Esophagus muscularis mucosa (tissue), 4 donors: ENCODE results near the gene PRXL2C.

Source experiments
- CTCF ChIP-seq, 3 experiments: fragments of 200-600 bp in 2 of 3; fragments of 450-650 bp in 1 of 3; sonication (generic) in 2 of 3; IDR thresholded peaks; one replicate each; pipeline ENCODE4 v1.5.1; 2017 to 2019; ENCODE audit warnings: antibody characterized with exemption in 3 of 3, mild to moderate bottlenecking in 2 of 3, moderate library complexity in 1 of 3
- EP300 ChIP-seq: sonication (generic); formaldehyde crosslinking; IDR thresholded peaks from one replicate; pipeline ENCODE4 v1.6.1; 2017; ENCODE audit warnings: antibody characterized with exemption
- POLR2A ChIP-seq: fragments of 450-650 bp; IDR thresholded peaks from one replicate; pipeline ENCODE4 v1.6.1; 2017; ENCODE audit warnings: antibody characterized with exemption, moderate library complexity, mild to moderate bottlenecking, low read depth

GRCh38 chr9:96619491-96620180 lies 35.5 kb downstream of the PRXL2C start, which contains the start of gene CDC14B:
- TF ChIP-seq CTCF (IDR thresholded peaks at IDR 0.05) (peak in 2 of 3 experiments; percentile 29 to 43), POLR2A (no peak), EP300 (no peak)
